Activated CD8-positive, alpha-beta memory T cell treated with anti-CD3 and anti-CD28 coated beads, Interleukin-2, amount 50 U/mL, for 1 hour (primary cell): ENCODE data around the gene DLGAP1.
"Not testable (repeated sequence)": the region's sequence is repeated elsewhere in the genome, so short reads cannot be mapped to it uniquely, and the experiment has no call there.

Experiments used
- DNase-seq: peaks from one replicate; pipeline ENCODE4 v3.0.0-alpha.2; 2020; ENCODE audit errors: extremely low read depth

The DLGAP1 gene

DNA sequence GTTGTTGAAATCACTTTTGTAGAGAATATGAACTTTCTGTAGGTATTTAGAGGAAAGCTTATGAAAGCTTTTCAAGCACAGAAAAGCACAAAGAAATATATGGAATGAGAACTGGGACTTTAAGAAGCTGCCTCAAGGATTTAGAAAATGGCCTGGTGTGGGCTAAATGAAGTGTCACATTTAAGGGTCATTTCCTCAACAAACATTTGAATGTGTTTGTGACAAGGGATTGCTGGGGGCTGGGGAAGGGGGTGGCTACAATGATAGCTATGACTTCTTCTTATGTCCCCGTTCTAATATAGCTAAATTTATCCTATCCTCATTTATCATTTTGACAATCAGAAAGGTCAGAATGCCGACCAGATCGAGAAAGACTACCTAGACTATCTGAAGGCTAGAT lies 69.2 kb downstream of the DLGAP1 start:
- no peak for DNase-seq

DNA sequence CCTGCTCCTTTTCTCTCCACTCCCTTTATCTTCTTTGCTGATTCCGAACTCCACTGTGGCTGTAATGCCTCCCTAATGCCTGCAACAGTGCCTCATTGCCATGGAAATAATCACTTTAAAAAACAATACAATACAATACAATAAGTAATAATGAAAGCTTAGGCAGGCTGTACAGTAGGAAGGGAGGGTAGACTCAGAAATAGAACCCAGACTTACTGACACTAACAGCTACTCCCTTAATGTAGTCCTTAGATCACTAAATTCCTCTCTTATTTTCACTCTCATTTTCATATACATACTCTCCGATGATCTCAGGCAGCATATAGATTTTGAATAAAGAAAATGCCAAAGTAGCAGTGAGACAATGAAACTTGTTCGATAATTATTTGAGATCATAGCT lies 70.2 kb downstream of the DLGAP1 start:
- DNase-seq = no peak

DNA sequence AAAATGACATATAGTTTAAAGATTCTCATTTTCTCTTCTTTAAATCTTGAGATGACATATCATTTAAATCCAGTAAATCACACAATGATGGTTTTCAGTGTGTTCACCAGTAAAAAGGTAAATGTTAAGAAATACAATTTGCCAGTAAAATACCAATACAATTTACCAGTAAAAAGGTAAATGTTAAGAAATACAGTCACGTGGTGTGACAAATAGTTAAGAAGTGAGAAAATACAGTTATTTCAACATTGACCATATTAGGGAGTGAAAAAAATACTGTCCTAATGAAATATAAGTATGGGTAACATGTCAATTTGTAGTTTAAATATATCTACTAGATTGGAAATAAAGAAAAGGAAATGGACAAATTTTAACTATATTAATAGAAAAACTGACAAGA lies 80.5 kb downstream of the DLGAP1 start:
- no peak for DNase-seq

DNA sequence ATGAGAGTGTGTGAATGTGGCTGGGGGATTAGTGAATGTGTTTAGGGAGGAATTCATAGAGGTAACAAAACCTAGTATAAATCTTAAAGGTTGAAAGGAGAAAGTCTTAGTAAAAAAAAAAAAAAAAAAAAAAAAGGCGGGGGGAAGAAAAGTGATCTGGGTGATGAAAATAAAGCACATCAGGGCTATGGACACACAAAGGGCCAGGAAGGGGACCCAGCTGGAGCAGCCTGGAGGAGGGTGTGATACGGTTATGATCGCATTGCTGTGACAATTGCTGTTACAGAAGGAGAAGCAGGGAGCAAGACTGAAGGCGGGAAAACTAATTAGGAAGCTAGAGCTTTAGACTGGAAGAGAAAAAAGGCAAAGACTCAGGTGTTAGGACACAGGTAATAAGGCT lies 85.4 kb downstream of the DLGAP1 start:
- no peak for DNase-seq

DNA sequence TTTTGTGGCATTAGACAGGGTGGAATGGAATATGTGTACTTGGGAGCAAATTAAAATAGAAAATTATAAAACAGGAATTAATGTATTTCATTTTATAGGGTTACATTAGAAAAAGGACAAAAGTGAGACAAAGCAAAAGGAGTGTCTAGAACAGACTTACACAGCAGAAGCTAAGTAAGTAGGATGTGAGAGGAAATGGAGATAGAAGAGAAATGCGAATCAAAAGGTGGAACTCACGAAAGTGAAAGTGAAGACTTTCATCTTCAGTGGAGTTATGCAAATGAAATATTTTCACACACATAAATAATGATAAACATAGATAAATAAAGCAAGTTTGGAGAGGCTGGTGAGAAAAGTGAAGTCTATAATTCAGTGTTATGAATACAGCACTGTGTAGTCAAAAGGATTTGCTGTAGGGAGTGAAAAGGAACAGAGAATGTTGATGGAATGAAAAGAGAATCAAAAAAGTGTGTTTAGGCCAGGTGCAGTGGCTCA lies 94.8 kb downstream of the DLGAP1 start:
- DNase-seq = no peak

DNA sequence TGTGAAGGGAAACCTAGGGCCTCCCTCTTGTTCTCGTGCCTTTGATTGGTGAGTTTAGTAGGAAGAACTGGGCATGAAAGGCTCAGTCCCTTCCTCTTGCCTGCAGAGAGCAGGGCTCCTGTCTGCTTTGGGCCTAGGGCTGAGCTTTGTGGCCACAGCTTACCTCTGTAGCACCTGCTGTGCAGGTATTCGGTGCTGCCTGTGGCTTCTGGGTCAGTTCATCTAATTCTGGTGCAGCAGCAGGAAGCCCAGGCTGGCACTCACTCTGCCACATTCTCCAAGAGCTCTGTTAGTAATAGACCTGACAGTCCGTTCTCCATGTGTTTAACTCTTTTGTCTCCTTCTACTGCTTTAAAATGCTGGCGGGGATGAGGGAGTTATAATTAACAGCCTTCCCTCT lies 96.5 kb downstream of the DLGAP1 start:
- no peak for DNase-seq

DNA sequence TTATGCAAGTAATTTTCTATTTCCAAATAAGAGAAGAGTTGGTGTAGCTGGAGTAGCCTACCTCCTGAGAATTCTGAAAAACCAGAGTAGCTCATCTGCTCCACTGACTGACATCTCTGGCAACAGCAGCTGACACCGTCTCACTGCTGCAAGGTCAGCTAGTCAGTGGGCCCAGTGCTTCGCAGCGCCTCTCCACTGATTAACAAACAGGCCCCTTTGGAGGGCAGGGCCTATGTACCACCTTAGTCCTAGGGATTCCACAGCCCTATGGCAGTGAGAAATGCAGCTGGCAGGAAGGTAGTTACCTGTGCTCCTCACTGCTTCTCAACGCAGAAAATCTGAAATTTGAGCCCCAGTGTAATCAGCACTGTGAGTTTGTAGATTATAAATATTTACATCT lies 97.5 kb downstream of the DLGAP1 start:
- no peak for DNase-seq

DNA sequence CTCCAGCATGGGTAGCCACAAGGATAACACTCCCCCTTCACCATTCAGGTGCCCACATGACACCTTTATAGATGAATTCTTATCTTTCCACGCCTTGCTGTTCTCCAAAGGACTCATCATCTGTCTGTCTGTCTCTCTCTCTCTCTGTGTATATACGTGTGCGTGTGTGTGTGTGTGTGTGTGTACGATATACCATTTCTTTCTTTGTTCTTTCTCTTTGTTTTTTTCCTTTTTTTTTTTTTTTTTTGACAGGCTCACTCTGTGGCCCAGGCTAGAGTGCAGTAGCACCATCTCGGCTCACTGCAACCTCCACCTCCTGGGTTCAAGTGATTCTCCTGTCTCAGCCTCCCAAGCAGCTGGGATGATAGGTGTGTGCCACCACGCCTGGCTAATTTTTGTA lies 98.2 kb downstream of the DLGAP1 start:
- no peak for DNase-seq

DNA sequence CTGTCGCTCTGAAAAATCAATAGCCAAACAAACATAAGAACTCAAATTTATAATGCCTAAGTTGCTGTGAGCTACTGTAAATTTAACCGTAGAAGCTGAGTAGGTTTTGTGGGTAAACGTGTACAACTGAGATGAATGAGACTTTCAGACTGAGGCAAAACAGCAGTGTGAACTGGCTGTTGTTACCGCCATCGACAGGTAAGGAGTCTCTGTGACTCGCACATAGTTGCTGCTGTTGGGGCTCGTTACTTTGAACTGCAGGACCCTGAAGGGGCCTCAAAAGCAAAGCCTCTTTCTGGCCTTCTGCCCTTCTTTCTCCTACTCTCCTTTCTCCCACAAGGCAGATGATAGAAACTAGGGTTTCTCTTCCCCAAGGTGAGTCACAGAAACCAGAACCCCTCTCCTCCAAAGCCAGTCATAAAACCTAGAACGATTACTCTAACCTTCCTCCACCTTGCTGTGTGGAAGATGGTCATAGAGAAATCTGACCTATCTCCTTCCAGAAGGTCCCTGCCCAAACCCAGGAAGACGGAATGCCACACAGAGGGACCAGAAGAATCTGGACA lies 101.2 kb downstream of the DLGAP1 start:
- DNase-seq = no peak

DNA sequence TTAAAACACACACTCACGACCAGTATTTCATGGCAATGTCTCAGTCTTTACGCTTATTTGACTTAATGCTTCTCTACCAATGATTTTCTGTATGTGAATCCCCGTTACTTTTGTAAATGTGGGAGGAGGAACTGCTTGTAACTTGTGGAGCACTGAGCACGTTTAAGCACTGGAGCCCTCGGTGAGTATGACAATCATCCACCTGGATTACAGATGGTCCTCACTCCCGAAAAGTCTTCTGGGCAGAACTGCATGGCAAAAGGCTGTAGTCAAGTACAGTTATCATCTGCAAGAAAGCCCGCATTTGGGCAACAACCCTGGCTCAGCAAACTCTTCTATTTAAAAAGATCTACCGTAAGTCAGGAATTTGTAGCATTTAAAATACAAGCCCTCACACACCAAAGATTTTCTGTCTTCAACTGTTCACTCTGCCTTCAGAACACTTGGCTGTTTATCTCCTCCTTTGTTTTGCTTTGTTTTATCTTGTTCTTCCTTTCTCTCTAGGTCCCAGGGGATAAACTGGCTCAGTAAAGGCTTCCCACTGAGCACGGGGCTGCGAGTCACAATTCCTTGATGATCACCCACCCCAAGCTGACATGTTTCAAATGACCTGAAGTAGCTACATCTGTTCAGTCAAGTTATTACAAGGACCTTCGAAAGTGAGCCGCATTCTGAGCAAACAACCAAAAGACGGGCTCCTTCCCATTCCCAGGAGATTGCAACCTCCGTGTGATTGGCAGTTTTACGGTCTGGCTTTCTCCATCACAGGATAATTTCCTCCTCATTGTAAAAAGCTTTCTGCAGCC lies 102.2 kb downstream of the DLGAP1 start:
- DNase-seq = no peak

DNA sequence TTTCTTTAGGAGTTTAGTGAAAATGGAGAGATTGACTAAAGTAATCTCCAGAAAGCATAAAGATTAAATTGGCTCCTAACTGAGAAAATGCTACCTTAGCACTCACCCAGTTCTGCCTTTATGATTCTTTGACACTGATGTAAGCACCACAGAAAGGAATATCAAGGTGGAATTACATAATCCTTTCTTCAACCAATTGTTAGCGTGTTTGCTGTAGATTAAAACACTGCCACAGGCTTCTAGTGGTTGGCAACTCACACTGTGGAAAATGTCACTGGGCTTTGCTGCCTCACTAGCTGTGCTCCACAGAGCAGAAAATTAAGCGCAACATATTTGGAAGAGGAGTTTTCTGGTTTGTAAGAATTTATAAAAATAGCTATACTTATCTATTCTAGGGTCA lies 104.1 kb downstream of the DLGAP1 start:
- DNase-seq = no peak

DNA sequence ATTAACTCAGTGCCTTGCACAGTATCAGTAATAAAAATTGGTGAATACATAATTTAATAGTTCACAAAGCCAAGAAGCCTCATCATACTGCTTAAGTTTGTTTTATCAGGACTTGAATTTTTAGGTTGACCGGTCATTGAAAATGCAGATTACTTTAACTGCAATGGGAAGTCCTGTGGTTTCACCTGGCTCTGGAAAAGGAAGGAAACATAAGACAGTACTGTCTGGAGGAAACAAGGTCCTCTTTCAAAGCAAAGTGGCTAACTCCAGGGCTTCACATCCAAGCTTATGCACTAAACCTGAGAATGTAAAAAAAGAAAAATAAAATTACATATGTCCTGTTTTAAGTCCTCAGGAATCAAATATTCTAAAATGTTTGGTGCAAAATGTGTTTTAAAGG lies 119.7 kb downstream of the DLGAP1 start:
- DNase-seq = no peak

DNA sequence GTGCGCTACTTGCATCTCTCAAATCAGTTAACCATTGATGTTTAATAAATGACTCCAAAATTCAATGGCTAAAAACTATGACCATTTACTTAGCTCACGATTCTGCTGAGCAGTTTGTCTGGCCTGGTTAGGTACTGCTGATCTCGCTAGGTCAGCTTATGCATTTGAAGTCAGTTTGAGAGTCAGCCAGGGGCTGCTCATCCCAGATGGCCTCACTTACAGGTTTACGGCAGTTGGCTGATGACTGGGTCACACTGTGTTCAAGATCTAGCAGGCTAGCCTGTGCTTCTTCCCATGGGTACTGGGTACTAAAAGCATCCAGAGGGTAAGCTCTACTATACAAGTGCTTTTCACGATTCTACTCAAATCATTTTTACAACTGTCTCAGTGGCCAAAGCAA lies 122.1 kb downstream of the DLGAP1 start:
- DNase-seq = no peak

DNA sequence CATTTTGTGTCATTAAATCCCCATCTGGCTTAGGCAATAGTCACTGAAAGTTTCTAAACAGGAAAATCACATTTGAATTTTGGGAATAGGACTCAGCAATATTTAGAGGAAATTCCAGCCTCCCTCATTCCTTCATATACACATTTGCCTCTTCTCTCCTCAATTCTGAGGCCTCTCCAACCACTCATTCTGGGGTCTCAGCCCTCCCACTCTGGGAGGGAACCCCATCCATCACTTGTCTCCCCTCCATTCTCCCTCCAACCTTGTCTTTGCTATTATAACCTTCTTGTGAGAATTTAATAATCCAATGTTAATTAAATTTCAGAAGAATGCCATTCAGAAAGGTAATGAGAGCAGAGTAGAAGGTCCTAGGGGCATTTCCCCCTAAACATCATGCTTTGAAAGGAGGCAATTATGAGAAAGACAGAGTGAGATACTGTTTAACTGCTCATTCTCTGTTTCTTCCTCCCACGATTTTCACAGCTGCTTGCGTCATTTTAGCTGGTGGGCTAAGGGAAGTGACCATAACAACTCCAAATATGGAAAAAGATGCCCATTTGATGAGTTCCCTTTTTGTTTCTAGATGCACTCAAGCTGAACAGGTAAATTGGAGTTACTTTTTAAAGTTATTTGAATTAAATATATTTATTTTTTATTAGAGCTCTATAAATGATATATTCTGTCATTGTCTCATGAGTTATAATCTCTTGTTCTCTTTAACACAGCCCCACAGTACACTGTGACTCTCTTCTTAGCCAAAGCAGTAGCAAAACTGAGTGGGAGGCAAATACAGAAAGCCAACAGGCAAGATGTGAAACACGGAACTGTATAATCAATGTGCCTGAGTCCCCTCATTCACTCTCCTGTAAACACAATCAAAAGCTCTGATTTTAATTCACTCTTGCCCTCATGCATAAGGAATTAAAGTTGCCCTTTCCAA lies 135.1 kb downstream of the DLGAP1 start:
- DNase-seq = no peak

DNA sequence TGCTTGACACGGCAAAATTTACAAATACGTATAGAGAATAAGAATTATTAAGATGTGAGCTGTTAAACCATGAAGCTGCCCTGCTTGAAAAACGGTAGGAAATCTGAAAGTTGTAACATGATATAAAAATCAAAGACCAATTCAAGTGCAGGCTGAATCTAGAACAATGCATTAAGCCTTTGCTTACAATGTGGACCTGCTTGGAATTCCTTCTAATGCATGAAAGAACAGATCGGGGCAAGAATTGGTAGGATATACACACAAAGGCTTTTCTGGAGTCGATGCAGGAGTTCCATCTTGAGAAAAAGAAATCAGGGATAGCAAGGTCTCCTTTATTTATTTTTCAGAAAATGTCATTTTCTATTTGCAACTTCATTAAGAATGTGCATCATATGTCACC lies 136.8 kb downstream of the DLGAP1 start:
- no peak for DNase-seq

DNA sequence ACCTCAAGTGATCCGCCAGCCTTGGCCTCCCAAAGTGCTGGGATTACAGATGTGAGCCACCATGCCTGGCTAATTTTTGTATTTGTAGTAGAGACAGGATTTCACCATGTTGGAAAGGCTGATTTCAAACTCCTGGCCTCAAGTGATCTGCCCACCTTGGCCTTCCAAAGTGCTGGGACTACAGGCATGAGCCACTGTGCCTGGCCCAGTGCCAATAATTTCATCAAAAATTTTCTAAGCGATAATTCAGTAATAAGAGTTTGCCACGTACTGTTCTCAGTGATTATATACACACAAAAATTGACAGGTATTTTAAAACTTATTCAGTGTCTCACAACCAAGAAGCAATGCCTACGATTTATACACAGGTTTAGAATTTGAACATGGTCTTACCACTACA lies 143.2 kb downstream of the DLGAP1 start:
- DNase-seq = not testable (repeated sequence)

DNA sequence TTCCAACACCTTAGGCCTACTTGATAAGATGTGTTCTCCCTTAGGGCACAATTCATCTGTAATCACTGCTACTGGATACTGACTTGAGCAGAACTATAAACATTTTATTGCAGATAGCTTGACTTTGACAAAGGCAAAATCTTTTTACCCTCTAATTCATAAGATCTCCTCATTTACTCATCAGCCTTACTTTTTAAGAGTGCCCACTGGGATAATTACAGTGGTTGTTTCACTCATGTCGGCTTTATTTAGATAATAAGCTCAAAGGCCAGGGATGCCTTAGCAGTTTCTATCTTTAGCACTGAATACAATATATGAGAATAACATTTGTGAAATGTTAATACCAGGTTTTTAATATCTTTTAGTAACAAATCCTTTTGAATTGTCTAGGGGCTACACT lies 144.0 kb downstream of the DLGAP1 start:
- no peak for DNase-seq

DNA sequence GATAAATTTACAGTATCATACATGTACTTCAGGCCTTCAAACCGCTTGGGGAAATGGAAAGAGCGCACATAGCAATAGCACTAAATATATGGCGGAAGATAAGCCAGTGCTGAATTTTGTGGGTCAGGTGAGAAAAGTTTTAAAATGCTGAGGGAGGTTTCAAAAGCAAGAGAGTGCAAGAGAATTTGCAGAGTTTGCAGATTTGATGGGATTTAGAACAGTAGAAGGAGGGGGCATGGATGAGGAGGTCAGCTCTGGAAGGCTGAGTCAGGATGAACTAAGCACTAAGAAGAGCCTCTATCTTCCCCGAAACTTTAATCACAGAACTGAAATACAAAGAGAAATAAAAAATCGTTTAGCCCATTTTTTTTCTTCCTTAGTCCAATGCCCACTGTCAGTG lies 145.9 kb downstream of the DLGAP1 start:
- DNase-seq = no peak

DNA sequence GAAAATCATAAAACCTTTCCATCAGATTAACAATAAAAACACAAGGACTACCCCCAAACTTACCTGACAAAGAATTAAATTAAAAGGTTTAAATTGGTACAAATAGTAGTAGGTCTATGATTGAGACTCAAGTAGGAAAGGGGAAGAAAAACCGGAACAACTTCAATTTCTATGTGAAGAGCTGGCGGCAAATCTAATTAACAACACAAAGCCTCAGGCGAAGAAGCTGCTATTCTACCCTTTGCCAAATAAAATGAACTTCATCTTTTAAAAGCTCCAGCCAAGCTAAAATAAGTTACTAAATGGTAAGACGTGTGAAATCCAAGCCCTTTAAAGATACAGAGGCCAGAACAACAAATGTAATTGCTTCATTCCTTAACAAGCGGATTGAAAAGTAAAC lies 146.5 kb downstream of the DLGAP1 start:
- no peak for DNase-seq

DNA sequence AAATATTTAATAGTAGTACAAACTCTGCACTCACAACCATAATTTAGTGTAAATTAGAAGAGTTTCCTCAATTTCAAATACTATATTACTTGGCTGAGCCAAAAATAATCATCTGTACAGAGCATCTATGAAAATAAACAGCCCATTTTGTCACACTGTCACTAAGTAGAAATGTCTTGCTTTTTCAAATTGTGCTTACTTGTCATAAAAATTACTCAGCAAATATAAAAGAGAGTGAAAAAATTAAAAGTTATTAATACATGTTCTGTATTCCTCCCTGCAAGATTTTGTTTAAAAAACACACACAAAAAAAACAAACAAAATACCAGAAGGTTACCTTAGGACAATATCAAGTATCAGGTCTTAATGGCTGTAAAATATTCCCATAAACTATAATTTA lies 155.7 kb downstream of the DLGAP1 start:
- DNase-seq = no peak

DNA sequence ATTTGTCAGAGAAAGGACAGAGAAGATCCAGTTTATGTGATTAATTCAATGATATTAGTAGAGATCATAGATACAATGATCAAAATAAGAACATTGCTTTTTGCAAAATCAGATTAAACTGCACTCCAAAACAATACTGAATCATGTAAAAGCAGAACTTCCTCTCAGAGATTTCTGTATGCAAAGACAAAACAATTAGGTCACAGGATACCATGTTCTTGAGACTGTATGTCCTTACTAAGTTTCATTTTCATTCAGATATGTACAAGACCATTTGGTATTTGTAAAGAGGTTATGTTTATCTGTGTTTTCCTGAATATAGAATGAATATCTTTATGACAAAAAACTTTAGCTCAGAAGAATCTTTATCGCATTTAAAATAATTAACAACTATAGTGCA lies 161.8 kb downstream of the DLGAP1 start:
- no peak for DNase-seq

DNA sequence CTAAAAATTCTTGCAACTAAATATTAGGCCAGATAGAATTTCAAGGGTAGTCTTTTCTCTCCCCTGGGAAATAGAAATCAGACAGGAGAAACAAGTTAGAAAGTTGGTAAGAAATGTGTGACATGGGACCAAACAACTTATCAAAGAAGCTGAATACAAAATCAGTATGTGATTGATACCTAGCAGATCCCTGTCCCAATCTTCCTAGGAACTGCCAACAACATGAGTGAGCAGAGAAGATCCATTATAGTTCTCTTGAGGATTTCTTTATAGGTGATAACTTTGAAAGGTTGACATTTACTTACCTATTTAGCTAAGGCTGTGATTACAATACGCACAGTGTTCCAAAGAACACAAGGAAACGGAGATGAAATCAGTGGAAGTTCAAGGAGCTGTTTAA lies 162.4 kb downstream of the DLGAP1 start:
- no peak for DNase-seq

DNA sequence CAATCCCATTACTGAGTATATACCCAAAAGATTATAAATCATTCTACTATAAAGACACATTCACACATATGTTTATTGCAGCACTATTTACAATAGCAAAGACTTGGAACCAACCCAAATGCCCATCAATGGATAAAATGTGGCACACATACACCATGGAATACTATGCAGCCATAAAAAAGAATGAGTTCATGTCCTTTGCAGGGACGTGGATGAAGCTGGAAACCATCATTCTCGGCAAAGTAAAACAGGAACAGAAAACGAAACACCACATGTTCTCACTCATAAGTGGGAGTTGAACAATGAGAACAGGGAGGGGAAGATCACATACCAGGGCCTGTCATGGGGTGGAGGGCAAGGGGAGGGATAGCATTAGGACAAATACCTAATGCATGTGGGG lies 167.8 kb downstream of the DLGAP1 start:
- DNase-seq = not testable (repeated sequence)
